Measurements from ENCODE around the gene SLC24A3.

SLC24A3 gene

DNA sequence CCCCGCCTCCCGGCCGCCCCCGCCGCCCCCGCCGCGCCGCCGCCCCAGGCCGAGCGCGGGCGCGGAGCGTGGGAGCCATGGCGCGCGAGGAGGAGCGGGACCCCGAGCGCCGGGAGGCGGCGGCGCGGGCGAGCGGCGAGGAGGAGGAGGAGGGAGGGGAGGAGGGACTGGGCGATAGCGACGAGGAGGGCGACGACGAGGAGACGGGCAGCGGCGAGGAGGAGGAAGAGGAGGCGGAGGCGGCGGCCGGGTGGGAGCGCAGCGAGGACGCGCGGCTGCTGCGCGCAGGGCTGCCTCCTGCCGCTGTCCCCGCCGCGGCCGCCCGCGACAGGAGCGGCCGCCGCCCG lies at the start of gene SLC24A3:
Gene SLC24A3 (plus strand): TSS at position 174 of the 347 bp plus-strand sequence.
- H3K4me1 ChIP-seq (ENCODE audit: control insufficient read depth, insufficient read depth, low read length): peaks cover 20% of the 10 kb centered on the region
- H3K27me3 ChIP-seq (ENCODE audit: control insufficient read depth in 1 of 2, insufficient read depth in 2 of 2, low read length in 2 of 2): peaks cover 0 to 8% of the 10 kb centered on the region in 2 donors
- peak within 1 kb of the TSS; percentile 21 to 56 for H3K9ac ChIP-seq (ENCODE audit: low read length in 2 of 2)
- H3K4me3 ChIP-seq (ENCODE audit: low read length in 2 of 2): peak within 1 kb of the TSS; percentile 67 to 73
- H3K9me3 ChIP-seq (ENCODE audit: control insufficient read depth in 2 of 2, low read length in 2 of 2): no peaks in the 10 kb centered on the region
- no peaks in the 10 kb centered on the region for H3K36me3 ChIP-seq (ENCODE audit: control insufficient read depth in 2 of 2, insufficient read depth in 2 of 2, low read length in 2 of 2)
- H3K27ac ChIP-seq (ENCODE audit: low read length): no peak within 1 kb of the TSS

DNA sequence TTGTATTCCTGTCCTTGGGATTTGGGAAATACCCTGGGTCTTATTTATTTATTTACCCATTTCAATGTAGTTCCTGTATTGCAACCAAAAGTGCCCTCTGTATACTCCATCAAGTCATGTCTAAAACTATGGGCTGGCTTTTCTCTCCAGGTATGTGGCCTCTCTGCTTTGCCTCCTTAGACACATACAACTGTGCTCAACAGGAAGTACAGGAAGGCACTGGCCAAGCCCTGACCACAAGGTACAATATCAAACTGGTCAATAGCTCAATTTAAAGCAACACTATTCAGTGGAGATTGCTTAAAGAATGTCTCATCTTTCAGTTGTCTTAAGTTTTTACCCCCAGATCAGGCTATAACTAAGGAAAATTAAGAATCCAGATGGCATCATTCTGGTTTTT lies 42.3 kb upstream of the SLC24A3 start:
- no peaks in the 10 kb centered on the region for H3K27me3 ChIP-seq (ENCODE audit: control insufficient read depth in 1 of 2, insufficient read depth in 2 of 2, low read length in 2 of 2)
- H3K27ac ChIP-seq (ENCODE audit: low read length): no peak overlapping the region
- H3K36me3 ChIP-seq (ENCODE audit: control insufficient read depth in 2 of 2, insufficient read depth in 2 of 2, low read length in 2 of 2): no peaks in the 10 kb centered on the region
- H3K9me3 ChIP-seq (ENCODE audit: control insufficient read depth in 2 of 2, low read length in 2 of 2): peaks cover 0 to 3% of the 10 kb centered on the region in 2 donors
- H3K4me1 ChIP-seq (ENCODE audit: control insufficient read depth, insufficient read depth, low read length): no peaks in the 10 kb centered on the region
- H3K4me3 ChIP-seq (ENCODE audit: low read length in 2 of 2): no peak overlapping the region
- no peak overlapping the region for H3K9ac ChIP-seq (ENCODE audit: low read length in 2 of 2)

DNA sequence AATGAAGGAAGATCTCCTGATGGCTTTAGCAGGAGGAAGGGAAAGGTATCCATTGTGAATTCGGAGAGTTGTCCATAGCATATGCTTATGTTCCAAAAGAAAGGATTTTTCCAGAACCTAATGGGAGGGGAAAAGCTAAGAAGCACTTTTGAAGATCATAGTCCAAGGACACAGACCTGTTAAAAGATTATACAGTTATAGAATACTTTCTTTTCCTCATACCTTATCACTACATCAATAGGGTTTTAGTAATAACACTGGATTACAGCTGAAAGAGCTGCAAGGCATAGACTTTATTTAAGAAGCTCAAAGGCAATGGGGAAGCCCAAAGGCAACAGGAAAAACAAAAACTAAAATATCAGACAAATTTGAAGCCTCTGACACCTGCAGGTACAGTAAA lies 39.8 kb upstream of the SLC24A3 start:
- no peaks in the 10 kb centered on the region for H3K9me3 ChIP-seq (ENCODE audit: control insufficient read depth in 2 of 2, low read length in 2 of 2)
- no peak overlapping the region for H3K9ac ChIP-seq (ENCODE audit: low read length in 2 of 2)
- no peak overlapping the region for H3K27ac ChIP-seq (ENCODE audit: low read length)
- no peaks in the 10 kb centered on the region for H3K27me3 ChIP-seq (ENCODE audit: control insufficient read depth in 1 of 2, insufficient read depth in 2 of 2, low read length in 2 of 2)
- no peaks in the 10 kb centered on the region for H3K4me1 ChIP-seq (ENCODE audit: control insufficient read depth, insufficient read depth, low read length)
- H3K36me3 ChIP-seq (ENCODE audit: control insufficient read depth in 2 of 2, insufficient read depth in 2 of 2, low read length in 2 of 2): no peaks in the 10 kb centered on the region
- no peak overlapping the region for H3K4me3 ChIP-seq (ENCODE audit: low read length in 2 of 2)

DNA sequence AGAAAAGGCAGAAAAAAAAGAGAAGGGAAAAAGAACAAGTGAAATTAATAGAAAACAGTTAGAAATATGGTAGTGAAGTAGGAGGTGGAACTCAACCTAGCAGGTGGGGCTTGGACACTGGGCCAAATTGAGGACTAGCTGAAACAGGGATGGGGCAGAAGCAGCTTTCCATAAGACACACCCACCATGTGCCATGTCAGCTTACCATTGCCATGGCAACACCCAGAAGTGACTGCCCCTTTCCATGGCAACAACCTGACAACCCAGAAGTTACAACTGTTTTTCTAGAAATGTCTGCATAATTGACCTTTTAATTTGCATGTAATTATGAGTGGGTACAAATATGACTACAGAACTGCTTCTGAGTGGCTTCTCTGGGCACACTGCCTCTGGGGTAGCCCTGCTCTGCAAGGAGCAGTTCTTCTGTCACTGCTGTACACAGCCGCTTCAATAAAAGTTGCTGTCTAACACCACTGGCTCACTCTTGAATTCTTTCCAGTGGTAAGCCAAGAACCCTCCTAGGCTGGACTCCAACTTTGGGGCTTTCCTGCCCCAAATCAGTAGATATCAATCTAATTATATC lies 35.9 kb upstream of the SLC24A3 start:
- H3K27ac ChIP-seq (ENCODE audit: low read length): no peak overlapping the region
- no peak overlapping the region for H3K9ac ChIP-seq (ENCODE audit: low read length in 2 of 2)
- H3K27me3 ChIP-seq (ENCODE audit: control insufficient read depth in 1 of 2, insufficient read depth in 2 of 2, low read length in 2 of 2): no peaks in the 10 kb centered on the region
- H3K4me3 ChIP-seq (ENCODE audit: low read length in 2 of 2): no peak overlapping the region
- no peaks in the 10 kb centered on the region for H3K4me1 ChIP-seq (ENCODE audit: control insufficient read depth, insufficient read depth, low read length)
- no peaks in the 10 kb centered on the region for H3K36me3 ChIP-seq (ENCODE audit: control insufficient read depth in 2 of 2, insufficient read depth in 2 of 2, low read length in 2 of 2)
- H3K9me3 ChIP-seq (ENCODE audit: control insufficient read depth in 2 of 2, low read length in 2 of 2): no peaks in the 10 kb centered on the region

DNA sequence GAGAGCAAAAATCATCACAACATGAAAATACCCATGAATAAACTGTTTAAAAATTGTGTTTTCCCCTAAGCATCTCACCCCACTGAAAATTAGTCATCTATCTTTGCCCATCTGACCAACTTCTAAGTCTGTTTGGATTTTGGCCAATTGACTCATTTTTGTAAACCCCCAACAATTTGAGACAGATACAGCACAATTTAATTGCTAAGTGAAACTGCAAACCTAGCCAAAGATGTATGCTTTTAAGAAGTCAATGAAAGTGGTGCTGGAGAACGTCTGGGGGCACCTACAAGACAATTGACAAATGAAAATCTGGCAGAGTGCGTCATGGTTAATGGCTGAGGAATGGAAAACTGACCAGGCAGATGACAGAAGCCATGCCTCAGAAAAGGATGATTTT lies 30.9 kb upstream of the SLC24A3 start:
- H3K27ac ChIP-seq (ENCODE audit: low read length): no peak overlapping the region

DNA sequence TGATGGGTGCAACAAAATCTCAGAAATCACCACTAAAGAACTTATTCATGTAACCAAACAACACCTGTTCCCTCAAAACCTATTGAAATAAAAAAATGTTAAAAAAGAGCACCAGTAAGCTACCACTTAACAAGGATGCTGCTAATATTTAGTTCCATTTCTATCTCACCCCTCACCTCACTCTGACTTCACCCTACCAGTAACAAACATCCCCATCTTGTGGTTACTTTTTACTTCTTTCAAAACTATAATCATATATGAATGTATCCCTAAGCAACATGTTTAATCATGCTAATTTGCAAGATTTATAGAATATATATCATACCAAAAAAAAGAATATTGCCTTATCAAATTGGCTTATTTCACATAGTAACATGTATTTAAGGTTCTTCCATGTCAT lies 27.4 kb upstream of the SLC24A3 start:
- Histone ChIP-seq H3K9me3 (ENCODE audit: control insufficient read depth in 2 of 2, low read length in 2 of 2) (no peaks in the 10 kb centered on the region), H3K4me1 (ENCODE audit: control insufficient read depth, insufficient read depth, low read length) (no peaks in the 10 kb centered on the region), H3K27ac (ENCODE audit: low read length) (no peak overlapping the region), H3K36me3 (ENCODE audit: control insufficient read depth in 2 of 2, insufficient read depth in 2 of 2, low read length in 2 of 2) (no peaks in the 10 kb centered on the region), H3K27me3 (ENCODE audit: control insufficient read depth in 1 of 2, insufficient read depth in 2 of 2, low read length in 2 of 2) (no peaks in the 10 kb centered on the region), H3K4me3 (ENCODE audit: low read length in 2 of 2) (no peak overlapping the region), H3K9ac (ENCODE audit: low read length in 2 of 2) (no peak overlapping the region)

More for the DNA sequence above, 30.9 kb upstream of the SLC24A3 start:
- Histone ChIP-seq H3K27me3 (ENCODE audit: control insufficient read depth in 1 of 2, insufficient read depth in 2 of 2, low read length in 2 of 2) (no peaks in the 10 kb centered on the region), H3K4me3 (ENCODE audit: low read length in 2 of 2) (no peak overlapping the region), H3K9ac (ENCODE audit: low read length in 2 of 2) (no peak overlapping the region), H3K36me3 (ENCODE audit: control insufficient read depth in 2 of 2, insufficient read depth in 2 of 2, low read length in 2 of 2) (no peaks in the 10 kb centered on the region), H3K4me1 (ENCODE audit: control insufficient read depth, insufficient read depth, low read length) (no peaks in the 10 kb centered on the region), H3K9me3 (ENCODE audit: control insufficient read depth in 2 of 2, low read length in 2 of 2) (no peaks in the 10 kb centered on the region)

DNA sequence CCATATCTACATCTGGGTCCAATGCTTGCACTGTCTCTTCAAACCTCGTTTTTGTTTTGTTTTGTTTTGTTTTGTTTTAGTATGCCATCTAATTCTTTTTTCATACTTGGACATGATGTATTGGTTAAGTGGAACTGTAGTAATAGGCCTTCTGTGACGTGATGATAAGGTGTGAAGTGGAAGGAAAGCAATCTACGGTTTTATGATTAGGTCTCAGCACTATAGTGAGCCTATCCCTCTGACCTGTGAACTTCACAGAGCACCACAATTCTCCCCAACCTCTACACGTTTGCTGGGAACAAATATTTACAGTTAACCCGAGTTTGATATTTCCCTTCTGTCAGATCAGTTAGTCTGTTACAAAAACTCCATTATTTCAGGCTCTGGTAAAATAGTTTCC lies 19.1 kb upstream of the SLC24A3 start:
- H3K27me3 ChIP-seq (ENCODE audit: control insufficient read depth in 1 of 2, insufficient read depth in 2 of 2, low read length in 2 of 2): no peaks in the 10 kb centered on the region

DNA sequence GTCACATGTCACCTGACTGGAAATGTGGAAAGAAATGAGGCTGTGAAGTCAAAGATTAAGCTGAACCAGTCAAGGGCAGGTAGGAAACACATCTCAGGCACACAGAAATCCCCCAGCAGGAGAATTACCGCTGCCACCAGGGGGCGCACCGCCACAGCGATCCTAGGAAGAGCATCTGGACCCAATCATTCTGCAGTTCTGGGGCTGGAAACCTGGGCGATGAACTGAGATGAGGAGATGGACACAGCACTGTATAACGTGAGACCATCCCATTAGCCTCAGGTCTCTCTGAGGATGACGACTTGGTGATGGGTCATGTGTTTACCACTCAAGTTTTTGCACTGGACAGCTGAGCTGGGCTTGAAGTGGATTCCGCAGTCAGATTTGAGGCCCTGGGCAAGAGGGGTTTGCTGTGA lies 6.5 kb upstream of the SLC24A3 start:
- Histone ChIP-seq H3K27ac (ENCODE audit: low read length) (no peak overlapping the region), H3K9me3 (ENCODE audit: control insufficient read depth in 2 of 2, low read length in 2 of 2) (no peaks in the 10 kb centered on the region), H3K9ac (ENCODE audit: low read length in 2 of 2) (no peak overlapping the region), H3K27me3 (ENCODE audit: control insufficient read depth in 1 of 2, insufficient read depth in 2 of 2, low read length in 2 of 2) (peaks cover 0 to 2% of the 10 kb centered on the region in 2 donors), H3K36me3 (ENCODE audit: control insufficient read depth in 2 of 2, insufficient read depth in 2 of 2, low read length in 2 of 2) (no peaks in the 10 kb centered on the region), H3K4me3 (ENCODE audit: low read length in 2 of 2) (no peak overlapping the region), H3K4me1 (ENCODE audit: control insufficient read depth, insufficient read depth, low read length) (peaks cover 2% of the 10 kb centered on the region)

More for the DNA sequence above, 19.1 kb upstream of the SLC24A3 start:
- Histone ChIP-seq H3K9ac (ENCODE audit: low read length in 2 of 2) (no peak overlapping the region), H3K36me3 (ENCODE audit: control insufficient read depth in 2 of 2, insufficient read depth in 2 of 2, low read length in 2 of 2) (no peaks in the 10 kb centered on the region), H3K27ac (ENCODE audit: low read length) (no peak overlapping the region), H3K9me3 (ENCODE audit: control insufficient read depth in 2 of 2, low read length in 2 of 2) (no peaks in the 10 kb centered on the region), H3K4me3 (ENCODE audit: low read length in 2 of 2) (no peak overlapping the region), H3K4me1 (ENCODE audit: control insufficient read depth, insufficient read depth, low read length) (no peaks in the 10 kb centered on the region)

DNA sequence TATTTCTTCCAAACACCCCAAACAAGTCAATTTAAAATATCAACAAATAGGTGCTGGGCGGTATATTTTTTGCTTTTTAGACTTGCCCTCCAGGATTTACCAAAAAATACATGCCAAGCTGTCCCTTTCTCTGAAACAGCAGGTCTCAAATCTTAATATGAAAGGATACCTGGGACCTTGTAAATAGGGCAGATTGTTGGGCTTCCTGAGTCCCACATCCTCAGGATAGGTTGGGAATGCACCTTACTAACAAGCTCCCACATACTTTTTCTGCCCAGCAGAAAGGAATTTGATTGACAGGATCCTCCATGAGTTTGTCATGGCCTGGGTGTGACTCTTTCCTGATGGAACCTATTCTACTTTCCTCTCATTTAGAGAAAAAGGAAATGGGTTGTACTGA lies 4.9 kb upstream of the SLC24A3 start:
- peaks cover 10% of the 10 kb centered on the region for H3K4me1 ChIP-seq (ENCODE audit: control insufficient read depth, insufficient read depth, low read length)
- H3K36me3 ChIP-seq (ENCODE audit: control insufficient read depth in 2 of 2, insufficient read depth in 2 of 2, low read length in 2 of 2): no peaks in the 10 kb centered on the region
- H3K4me3 ChIP-seq (ENCODE audit: low read length in 2 of 2): no peak overlapping the region
- peaks cover 0 to 8% of the 10 kb centered on the region in 2 donors for H3K27me3 ChIP-seq (ENCODE audit: control insufficient read depth in 1 of 2, insufficient read depth in 2 of 2, low read length in 2 of 2)
- no peaks in the 10 kb centered on the region for H3K9me3 ChIP-seq (ENCODE audit: control insufficient read depth in 2 of 2, low read length in 2 of 2)
- no peak overlapping the region for H3K27ac ChIP-seq (ENCODE audit: low read length)
- no peak overlapping the region for H3K9ac ChIP-seq (ENCODE audit: low read length in 2 of 2)

DNA sequence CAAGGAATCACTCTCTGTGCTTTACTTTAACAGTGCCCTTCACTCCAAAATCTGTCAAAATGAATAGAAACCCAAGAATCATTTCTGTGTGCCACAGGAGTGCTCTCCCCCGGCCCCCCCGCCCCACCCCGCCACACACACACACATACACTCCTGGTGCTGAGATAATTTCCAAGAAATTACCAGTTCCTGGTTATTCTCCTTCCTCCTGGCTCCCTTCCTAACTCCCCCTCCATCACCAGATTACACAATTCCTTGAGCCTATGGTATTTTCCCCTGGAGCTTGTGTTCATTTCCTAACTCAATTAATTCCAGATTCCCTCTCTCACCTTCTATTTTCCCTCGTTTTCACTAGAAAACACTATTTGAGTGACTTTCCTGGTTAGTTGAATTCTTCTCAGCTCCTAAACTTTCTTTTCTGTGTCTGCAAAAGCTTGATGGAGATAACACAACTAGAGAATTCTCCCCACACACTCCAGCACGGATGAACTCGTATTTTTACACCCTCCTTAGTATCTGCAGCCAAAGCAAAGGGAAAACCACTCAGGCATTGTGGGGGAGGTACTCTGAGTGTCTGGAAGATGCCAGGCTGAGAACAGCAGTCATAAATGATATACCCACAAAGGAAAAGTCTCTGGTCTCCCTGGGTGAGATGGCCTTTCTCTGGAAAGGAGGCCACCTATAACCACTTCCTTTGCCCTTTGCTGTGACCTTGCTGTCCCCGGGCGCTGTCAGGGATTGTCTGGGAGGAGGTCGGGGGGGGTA lies 1.9 kb upstream of the SLC24A3 start:
- H3K9ac ChIP-seq (ENCODE audit: low read length in 2 of 2): peak overlapping the region in 1 of 2 donors; percentile 35
- H3K36me3 ChIP-seq (ENCODE audit: control insufficient read depth in 2 of 2, insufficient read depth in 2 of 2, low read length in 2 of 2): no peaks in the 10 kb centered on the region
- H3K27me3 ChIP-seq (ENCODE audit: control insufficient read depth in 1 of 2, insufficient read depth in 2 of 2, low read length in 2 of 2): peaks cover 0 to 8% of the 10 kb centered on the region in 2 donors
- peaks cover 20% of the 10 kb centered on the region for H3K4me1 ChIP-seq (ENCODE audit: control insufficient read depth, insufficient read depth, low read length)
- no peak overlapping the region for H3K27ac ChIP-seq (ENCODE audit: low read length)
- peak overlapping the region in 1 of 2 donors; percentile 72 for H3K4me3 ChIP-seq (ENCODE audit: low read length in 2 of 2)
- no peaks in the 10 kb centered on the region for H3K9me3 ChIP-seq (ENCODE audit: control insufficient read depth in 2 of 2, low read length in 2 of 2)

DNA sequence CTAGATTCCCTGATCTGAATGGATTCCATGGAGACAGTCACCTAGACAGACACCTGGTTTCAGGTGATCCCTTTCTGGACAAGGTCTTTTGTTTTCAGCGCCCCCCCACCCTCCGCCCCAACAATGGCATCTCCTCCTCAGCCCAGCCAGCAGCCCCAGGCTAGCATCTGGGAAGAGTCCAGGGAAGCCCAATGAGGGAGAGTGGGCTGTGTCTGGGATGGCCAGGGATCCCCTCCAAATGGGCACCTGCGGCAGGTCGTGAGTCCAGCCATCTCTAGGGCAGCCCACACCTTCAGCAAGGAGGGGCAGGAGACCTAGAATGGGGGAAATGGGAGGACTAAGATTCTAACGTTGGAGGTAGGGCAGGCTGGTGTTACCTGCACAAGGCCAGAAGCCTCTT lies 1.2 kb upstream of the SLC24A3 start:
- peaks cover 0 to 8% of the 10 kb centered on the region in 2 donors for H3K27me3 ChIP-seq (ENCODE audit: control insufficient read depth in 1 of 2, insufficient read depth in 2 of 2, low read length in 2 of 2)
- H3K27ac ChIP-seq (ENCODE audit: low read length): no peak overlapping the region
- peak overlapping the region in 1 of 2 donors; percentile 56 for H3K9ac ChIP-seq (ENCODE audit: low read length in 2 of 2)
- H3K4me3 ChIP-seq (ENCODE audit: low read length in 2 of 2): peak overlapping the region; percentile 62 to 72
- peaks cover 20% of the 10 kb centered on the region for H3K4me1 ChIP-seq (ENCODE audit: control insufficient read depth, insufficient read depth, low read length)
- no peaks in the 10 kb centered on the region for H3K36me3 ChIP-seq (ENCODE audit: control insufficient read depth in 2 of 2, insufficient read depth in 2 of 2, low read length in 2 of 2)
- H3K9me3 ChIP-seq (ENCODE audit: control insufficient read depth in 2 of 2, low read length in 2 of 2): no peaks in the 10 kb centered on the region
